HL-60 (cell line): ENCODE measurements around the gene CEP135.

ENCODE experiments used
- GABPA ChIP-seq: IDR thresholded peaks from 2 replicates; pipeline ENCODE4 v1.6.1; 2012; ENCODE audit warnings: low read depth
- POLR2AphosphoS5 ChIP-seq: IDR thresholded peaks from 2 replicates; pipeline ENCODE4 v1.6.1; 2012; ENCODE audit warnings: low read depth
- SPI1 ChIP-seq: IDR thresholded peaks from 2 replicates; pipeline ENCODE4 v1.6.1; 2012; ENCODE audit warnings: low read depth, mild to moderate bottlenecking, borderline replicate concordance
- TF ChIP-seq, protein P1 (sequence below): IDR thresholded peaks from one replicate; pipeline ENCODE4 v1.5.1; 2011; ENCODE audit warnings: low read length, control low read depth, inconsistent platforms; ENCODE audit not compliant: insufficient read depth

DNA sequence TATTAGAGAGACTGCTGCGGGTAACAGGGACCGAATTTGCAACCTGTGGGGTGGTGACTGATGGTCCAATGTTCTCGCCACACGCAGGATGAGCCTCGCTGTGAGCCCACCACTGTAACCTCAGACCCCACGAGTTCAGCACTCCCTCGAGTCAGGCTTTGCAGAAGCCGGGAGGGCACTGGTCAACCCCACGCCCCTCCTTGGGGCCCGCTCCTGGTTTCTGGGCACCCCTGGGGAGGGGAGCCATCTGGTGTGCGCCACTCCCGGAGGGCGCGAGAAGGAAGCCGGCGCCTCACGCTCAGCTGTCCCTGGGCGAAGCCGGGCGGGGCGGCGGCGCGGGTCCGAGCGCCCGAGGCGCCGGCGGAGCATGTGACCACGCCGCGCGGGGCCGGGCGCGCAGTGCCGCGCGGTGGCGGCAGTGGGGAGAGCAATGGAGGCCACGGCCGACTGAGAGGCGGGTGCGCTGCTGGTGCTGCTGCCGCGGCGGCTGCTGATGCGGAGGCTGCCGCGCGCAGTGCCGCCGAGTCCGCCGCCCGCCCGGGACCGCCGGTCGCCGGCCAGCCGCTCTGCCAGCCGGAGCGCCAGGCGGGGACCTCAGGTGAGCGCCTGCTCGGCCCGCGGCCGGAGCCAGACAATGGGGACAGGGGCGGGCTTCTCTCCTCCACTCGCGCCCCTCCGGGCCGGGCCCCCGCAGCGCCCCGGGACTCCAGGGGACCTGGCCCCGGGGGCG is 100.1 kb downstream of the CEP135 start:
- TF ChIP-seq, protein P1, sequence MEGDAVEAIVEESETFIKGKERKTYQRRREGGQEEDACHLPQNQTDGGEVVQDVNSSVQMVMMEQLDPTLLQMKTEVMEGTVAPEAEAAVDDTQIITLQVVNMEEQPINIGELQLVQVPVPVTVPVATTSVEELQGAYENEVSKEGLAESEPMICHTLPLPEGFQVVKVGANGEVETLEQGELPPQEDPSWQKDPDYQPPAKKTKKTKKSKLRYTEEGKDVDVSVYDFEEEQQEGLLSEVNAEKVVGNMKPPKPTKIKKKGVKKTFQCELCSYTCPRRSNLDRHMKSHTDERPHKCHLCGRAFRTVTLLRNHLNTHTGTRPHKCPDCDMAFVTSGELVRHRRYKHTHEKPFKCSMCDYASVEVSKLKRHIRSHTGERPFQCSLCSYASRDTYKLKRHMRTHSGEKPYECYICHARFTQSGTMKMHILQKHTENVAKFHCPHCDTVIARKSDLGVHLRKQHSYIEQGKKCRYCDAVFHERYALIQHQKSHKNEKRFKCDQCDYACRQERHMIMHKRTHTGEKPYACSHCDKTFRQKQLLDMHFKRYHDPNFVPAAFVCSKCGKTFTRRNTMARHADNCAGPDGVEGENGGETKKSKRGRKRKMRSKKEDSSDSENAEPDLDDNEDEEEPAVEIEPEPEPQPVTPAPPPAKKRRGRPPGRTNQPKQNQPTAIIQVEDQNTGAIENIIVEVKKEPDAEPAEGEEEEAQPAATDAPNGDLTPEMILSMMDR: peak; percentile 4
- TF ChIP-seq GABPA (no peak), POLR2AphosphoS5 (no peak), SPI1 (no peak)
